HepG2 (cell line): ENCODE measurements around the gene CIITA. TPM values are rescaled to one million over a fixed set of nuclear protein-coding genes. Genes with fewer than 3 reads are reported as not detected.

Experiments used
- ATAC-seq: fragments of 200-7000 bp; cut with Tn5 transposase; 3 replicates; pipeline ENCODE4 v1.9.1; 2020; ENCODE audit warnings: mild to moderate bottlenecking, moderate library complexity
- BruUV-seq: library from RNA; stranded (reverse); fragments of 400-500 nt; replicated peaks from 2 replicates; lab custom pipeline; 2021; lab: Mats Ljungman, UMichigan
- CTCF ChIA-PET: fragments of 300-600 bp; formaldehyde crosslinking; extraction: SDS; loops from one replicate; lab custom pipeline; 2021; ENCODE audit warnings: low total read pairs, inconsistent platforms, low intra/inter-chr PET ratio; lab: Yijun Ruan, JAX
- POLR2A ChIA-PET: fragments of 350-600 bp; sonication (Branson Sonifier 250); formaldehyde crosslinking; loops from one replicate; lab custom pipeline; 2020; ENCODE audit warnings: antibody characterized with exemption, inconsistent platforms; lab: Yijun Ruan, JAX
- DNase-seq: peaks from one replicate; pipeline ENCODE4 v3.0.0-alpha.2; 2015; ENCODE audit warnings: low spot score
- FAIRE-seq: peaks from 3 replicates; lab custom pipeline; 2011; peaks lifted over from hg19 to GRCh38; lab: Jason Lieb, UNC
- H2AFZ ChIP-seq: one replicate; pipeline ENCODE4 v1.6.1; 2011; ENCODE audit warnings: low read length, inconsistent platforms
- H3K27ac ChIP-seq: fragments of 300-600 bp; 3 replicates; pipeline ENCODE4 v1.8.0; 2011; ENCODE audit warnings: mixed run types, mild to moderate bottlenecking, mixed read lengths, low read length, inconsistent platforms; ENCODE audit not compliant: insufficient read depth; ENCODE audit errors: extremely low read length
- H3K27me3 ChIP-seq, 2 experiments: fragments of 200-600 bp in 1 of 2; 2 replicates in 1 of 2; 3 replicates in 1 of 2; pipeline versions ENCODE4 v1.6.0 to v1.8.0; 2011; ENCODE audit warnings: low read length in 2 of 2, mild to moderate bottlenecking in 2 of 2, moderate library complexity in 2 of 2, inconsistent platforms in 1 of 2; ENCODE audit not compliant: insufficient read depth in 2 of 2, control insufficient read depth in 1 of 2
- H3K36me3 ChIP-seq, 2 experiments: fragments of 200-600 bp in 1 of 2; replicated peaks in 1 of 2; 2 replicates in 1 of 2; 3 replicates in 1 of 2; pipeline versions ENCODE4 v1.5.1 to v1.8.0; 2011; ENCODE audit warnings: low read length in 2 of 2, inconsistent platforms in 1 of 2; ENCODE audit not compliant: insufficient read depth in 2 of 2, control insufficient read depth in 1 of 2
- H3K4me1 ChIP-seq: 2 replicates; pipeline ENCODE4 v1.5.1; 2012; ENCODE audit warnings: low read length, inconsistent platforms; ENCODE audit not compliant: insufficient read depth
- H3K4me2 ChIP-seq: 2 replicates; pipeline ENCODE4 v1.6.0; 2011; ENCODE audit warnings: low read depth, low read length, inconsistent platforms
- H3K4me3 ChIP-seq, 3 experiments: fragments of 200-600 bp in 1 of 3; sonication (generic), shearing (Covaris generic) in 1 of 3; replicated peaks in 1 of 3; 2 replicates each; pipeline ENCODE4 v1.5.1; 2011 to 2016; ENCODE audit warnings: low read length in 3 of 3, inconsistent platforms in 2 of 3, low read depth in 2 of 3, mild to moderate bottlenecking in 2 of 3, control low read depth in 1 of 3, mixed read lengths in 1 of 3; ENCODE audit not compliant: insufficient read depth in 1 of 3
- H3K79me2 ChIP-seq: one replicate; pipeline ENCODE4 v1.6.1; 2011; ENCODE audit warnings: low read length, inconsistent platforms; ENCODE audit not compliant: insufficient read depth
- H3K9ac ChIP-seq: 2 replicates; pipeline ENCODE4 v1.6.0; 2011; ENCODE audit warnings: mild to moderate bottlenecking, low read depth, low read length, inconsistent platforms; ENCODE audit not compliant: insufficient read depth
- H3K9me3 ChIP-seq: 2 replicates; pipeline ENCODE4 v1.5.1; 2012; ENCODE audit warnings: mild to moderate bottlenecking, low read length
- H4K20me1 ChIP-seq: 2 replicates; pipeline ENCODE4 v1.6.0; 2011; ENCODE audit warnings: inconsistent platforms, mild to moderate bottlenecking, low read length, moderate library complexity; ENCODE audit not compliant: insufficient read depth
- FOXO1 ChIP-seq: sonication (generic); formaldehyde crosslinking; IDR thresholded peaks from 2 replicates; pipeline ENCODE4 v1.4.0; 2020; ENCODE audit warnings: missing genetic modification reagents
- GATAD2A ChIP-seq: IDR thresholded peaks from 2 replicates; pipeline ENCODE4 v1.6.1; 2016
- HIVEP1 ChIP-seq: sonication (generic); formaldehyde crosslinking; IDR thresholded peaks from 2 replicates; pipeline ENCODE4 v1.4.0; 2020; ENCODE audit warnings: mild to moderate bottlenecking, missing genetic modification reagents
- JARID2 ChIP-seq: sonication (generic); formaldehyde crosslinking; IDR thresholded peaks from 2 replicates; pipeline ENCODE4 v1.8.1; 2023; ENCODE audit warnings: missing genetic modification reagents, inconsistent platforms; ENCODE audit not compliant: insufficient replicate concordance
- KAT2B ChIP-seq: fragments of 150-350 bp; IDR thresholded peaks from 2 replicates; pipeline ENCODE4 v1.6.1; 2014; ENCODE audit warnings: low read depth, low read length, borderline replicate concordance
- KDM2A ChIP-seq: sonication (generic); formaldehyde crosslinking; IDR thresholded peaks from 2 replicates; pipeline ENCODE4 v1.4.0; 2020; ENCODE audit warnings: low read depth, missing genetic modification reagents, borderline replicate concordance
- KDM3A ChIP-seq: IDR thresholded peaks from 2 replicates; pipeline ENCODE4 v1.6.1; 2018; ENCODE audit warnings: low read depth, missing compliant biosample characterization
- MAFG ChIP-seq: sonication (generic); formaldehyde crosslinking; IDR thresholded peaks from 2 replicates; pipeline ENCODE4 v1.5.1; 2020; ENCODE audit warnings: mild to moderate bottlenecking, missing genetic modification reagents
- MIER3 ChIP-seq: IDR thresholded peaks from 2 replicates; pipeline ENCODE4 v1.6.1; 2016; ENCODE audit warnings: missing compliant biosample characterization, borderline replicate concordance
- PCBP1 ChIP-seq: fragments of 200-400 bp; formaldehyde crosslinking; IDR thresholded peaks from 2 replicates; pipeline ENCODE4 v1.6.1; 2017; ENCODE audit warnings: mild to moderate bottlenecking, low read depth, low read length, borderline replicate concordance
- PHF5A ChIP-seq: IDR thresholded peaks from one replicate; pipeline ENCODE4 v1.6.1; 2018; ENCODE audit warnings: low read depth, missing genetic modification reagents; ENCODE audit not compliant: unreplicated experiment
- PITX1 ChIP-seq: sonication (generic); formaldehyde crosslinking; IDR thresholded peaks from 2 replicates; pipeline ENCODE4 v1.5.1; 2020; ENCODE audit warnings: mild to moderate bottlenecking, missing genetic modification reagents
- SATB2 ChIP-seq: sonication (generic); formaldehyde crosslinking; IDR thresholded peaks from 2 replicates; pipeline ENCODE4 v1.5.0; 2020; ENCODE audit warnings: missing genetic modification reagents
- SIX4 ChIP-seq: sonication (generic); formaldehyde crosslinking; IDR thresholded peaks from 2 replicates; pipeline ENCODE4 v1.4.0; 2020; ENCODE audit warnings: missing genetic modification reagents
- SOX13 ChIP-seq, 3 experiments: fragments of 450-650 bp in 1 of 3; sonication (generic) in 1 of 3; formaldehyde crosslinking in 1 of 3; IDR thresholded peaks in 2 of 3; conservative IDR thresholded peaks in 1 of 3; 2 replicates each; pipeline versions ENCODE4 v1.5.0 to v1.6.1; 2016 to 2020; ENCODE audit warnings: antibody characterized with exemption in 1 of 3, mild to moderate bottlenecking in 1 of 3, missing compliant biosample characterization in 1 of 3, missing genetic modification reagents in 1 of 3, moderate library complexity in 1 of 3
- ZNF629 ChIP-seq: sonication (generic); formaldehyde crosslinking; conservative IDR thresholded peaks from 2 replicates; pipeline ENCODE4 v1.5.0; 2020; ENCODE audit warnings: missing genetic modification reagents
- ZNF7 ChIP-seq: IDR thresholded peaks from 2 replicates; pipeline ENCODE4 v1.6.1; 2016; ENCODE audit warnings: missing biosample characterization, missing genetic modification reagents
- WGBS: methylation state at CpG from one replicate; pipeline ENCODE4 v1.1.6; 2017; ENCODE audit warnings: low lambda C conversion rate; 5-methylcytosine and 5-hydroxymethylcytosine counted together
- in situ Hi-C: cut with HindIII; loops from 2 replicates; pipeline ENCODE4 v1.10.0; 2017; ENCODE audit warnings: low pct_unique_long_range_greater_than_20kb; ENCODE audit not compliant: extremely low pct_ligation_motif_present
- intact Hi-C: fragments of 100-400 bp; cut with micrococcal nuclease; formaldehyde crosslinking; loops from one replicate; pipeline ENCODE4 v1.10.0; 2022; ENCODE audit not compliant: unreplicated experiment
- polyA plus RNA-seq, 8 experiments: library from polyadenylated mRNA; depleted of rRNA in 3 of 8; stranded (reverse) in 7 of 8; unstranded in 1 of 8; fragments of >200 nt; fragmentation: Illumina TruSeq in 4 of 8; extraction: Trizol in 4 of 8; gene quantifications; 2 replicates each; pipeline versions ENCODE4 v1.2.1 to v1.2.3, GENCODE V29; 2011 to 2016; ENCODE audit warnings: low read depth in 4 of 8, missing spikeins in 1 of 8, mixed read lengths in 1 of 8; ENCODE audit not compliant: insufficient read depth in 1 of 8
- total RNA-seq, 5 experiments: library from RNA; depleted of rRNA; stranded (reverse); fragments of >200 nt; fragmentation: Illumina TruSeq; extraction: Trizol; gene quantifications; 2 replicates each; pipeline ENCODE4 v1.2.3, GENCODE V29; 2016; ENCODE audit warnings: low read depth in 1 of 5

Gene CIITA
- total and polyA plus RNA-seq, 2 of the 13 experiments (the other 11 are each of a cell fraction or from before 2014, with no cell fraction given): 0.08 to 0.09 TPM

GRCh38 chr16:10965440-10966061 lies 88.5 kb downstream of the CIITA start:
- Histone ChIP-seq H3K4me2 (no peak overlapping the region), H3K4me3 (no peak overlapping the region), H3K9me3 (no peaks in the 10 kb centered on the region), H3K4me1 (peaks cover 14% of the 10 kb centered on the region), H2AFZ (no peak overlapping the region), H3K36me3 (peaks cover 12 to 24% of the 10 kb centered on the region in 2 experiments)
- no peak for ATAC-seq
- FAIRE-seq: no peak
- CTCF ChIA-PET: interaction anchor here (2.0 to 2.3 kb wide), 2 partner anchors 290 to 391 kb away, joined by 15 to 16 read pairs; partner anchors contain the start of gene SOCS1
- intact Hi-C loops: loop anchor here (2.0 kb wide), 1 partner anchor 431 kb away; no protein-coding TSS in a partner anchor
- WGBS: 91% methylated on average over 6 of the region's 6 CpGs
- no peak for DNase-seq
- TF ChIP-seq SIX4 (CRISPR knock-in tag) (no peak), MAFG (CRISPR knock-in tag) (no peak), JARID2 (CRISPR knock-in tag) (no peak), KDM3A (CRISPR knock-in tag) (no peak), PITX1 (CRISPR knock-in tag) (no peak), ZNF7 (no peak)
- TF ChIP-seq, all 625 proteins: peak for 0
- Histone ChIP-seq H3K27ac (no peak overlapping the region), H3K79me2 (no peaks in the 10 kb centered on the region), H3K9ac (no peak overlapping the region), H3K27me3 (no peaks in the 10 kb centered on the region), H4K20me1 (no peaks in the 10 kb centered on the region; the same call in 1 of the 2 replicates)
- BruUV-seq: no TSS peak
- in situ Hi-C loops: loop anchor here (5.0 to 10.0 kb wide), 2 partner anchors 292 to 399 kb away; partner anchors contain the start of gene SOCS1
- POLR2A ChIA-PET: no interaction called here

GRCh38 chr16:10966129-10966528 lies 89.1 kb downstream of the CIITA start:
- POLR2A ChIA-PET: interaction anchor here (0.5 kb wide), 1 partner anchor 916 kb away, joined by 3 read pairs; no protein-coding TSS in a partner anchor
- no peaks in the 10 kb centered on the region for H3K79me2 ChIP-seq
- H4K20me1 ChIP-seq: no peaks in the 10 kb centered on the region; the same call in 1 of the 2 replicates
- no peak overlapping the region for H3K9ac ChIP-seq
- ATAC-seq: no peak
- intact Hi-C loops: no loop called here
- no peak overlapping the region for H3K27ac ChIP-seq
- in situ Hi-C loops: loop anchor here (5.0 to 10.0 kb wide), 2 partner anchors 291 to 399 kb away; partner anchors contain the start of gene SOCS1
- H3K27me3 ChIP-seq: no peaks in the 10 kb centered on the region
- H2AFZ ChIP-seq: no peak overlapping the region
- no TSS peak for BruUV-seq
- H3K4me1 ChIP-seq: peaks cover 14% of the 10 kb centered on the region
- DNase-seq: no peak
- H3K4me3 ChIP-seq: no peak overlapping the region
- no peak for FAIRE-seq
- WGBS: 86% methylated on average over 5 of the region's 5 CpGs
- no peak overlapping the region for H3K4me2 ChIP-seq
- H3K36me3 ChIP-seq: peaks cover 14 to 30% of the 10 kb centered on the region in 2 experiments
- no peaks in the 10 kb centered on the region for H3K9me3 ChIP-seq
- no peak for TF ChIP-seq MIER3 (CRISPR knock-in tag)
- no peak for TF ChIP-seq PCBP1
- TF ChIP-seq GATAD2A (CRISPR knock-in tag): no peak
- no peak for TF ChIP-seq KDM2A (CRISPR knock-in tag)
- TF ChIP-seq KAT2B: no peak
- TF ChIP-seq SATB2: no peak
- TF ChIP-seq SOX13 (IDR thresholded peaks at IDR 0.05): no peak
- no peak for TF ChIP-seq SOX13 (CRISPR knock-in tag; conservative IDR thresholded peaks at IDR 0.05 in 1 of 2, IDR thresholded peaks at IDR 0.05 in 1 of 2)
- TF ChIP-seq HIVEP1 (CRISPR knock-in tag): no peak
- TF ChIP-seq PHF5A: no peak
- no peak for TF ChIP-seq ZNF629
- TF ChIP-seq FOXO1 (CRISPR knock-in tag): no peak
- TF ChIP-seq, all 625 proteins: peak for 0
- CTCF ChIA-PET: no interaction called here
